CD4-positive, CD25-positive, alpha-beta regulatory T cell (primary cell): Measurements from ENCODE around the gene NKD1. TPM values are rescaled to one million over a fixed set of nuclear protein-coding genes. Genes with fewer than 3 reads are reported as not detected.

Experiments used
- ATAC-seq, 2 donors: fragments of 150-1000 bp; cut with Tn5 transposase; one replicate each; pipeline ENCODE4 v1.10.0; 2021; ENCODE audit warnings: low read depth in 2 of 2, moderate number of reproducible peaks in 2 of 2, moderate library complexity in 1 of 2
- DNase-seq, 3 donors: peaks; one replicate each; pipeline versions ENCODE4 v3.0.0 to v3.0.0-alpha.2; 2012 to 2022; ENCODE audit warnings: mixed read lengths in 1 of 3
- H3K27ac ChIP-seq: one replicate; pipeline ENCODE4 v1.7.0; 2013; ENCODE audit warnings: mild to moderate bottlenecking, low read length; ENCODE audit not compliant: insufficient read depth, poor library complexity, severe bottlenecking
- H3K27me3 ChIP-seq: one replicate; pipeline ENCODE4 v1.7.0; 2013; ENCODE audit warnings: low read length; ENCODE audit not compliant: control insufficient read depth, insufficient read depth
- H3K36me3 ChIP-seq: one replicate; pipeline ENCODE4 v1.7.0; 2013; ENCODE audit warnings: mild to moderate bottlenecking, low read length, moderate library complexity; ENCODE audit not compliant: control insufficient read depth, insufficient read depth
- H3K4me1 ChIP-seq: 2 replicates; pipeline ENCODE4 v1.7.0; 2013; ENCODE audit warnings: mild to moderate bottlenecking, low read length; ENCODE audit not compliant: insufficient read depth, control insufficient read depth, poor library complexity, severe bottlenecking
- H3K4me3 ChIP-seq: one replicate; pipeline ENCODE4 v1.7.0; 2013; ENCODE audit warnings: low read depth, mild to moderate bottlenecking, low read length, moderate library complexity
- H3K9me3 ChIP-seq, 2 experiments: 1 replicate in 1 of 2; 2 replicates in 1 of 2; pipeline ENCODE4 v1.7.0; 2013; ENCODE audit warnings: low read length in 2 of 2, mild to moderate bottlenecking in 1 of 2, moderate library complexity in 1 of 2; ENCODE audit not compliant: control insufficient read depth in 2 of 2
- H3K27ac Mint-ChIP-seq, 3 donors: one replicate each; pipeline ENCODE4 v1.8.0; 2020 to 2022; ENCODE audit warnings: mild to moderate bottlenecking in 3 of 3, mixed read lengths in 3 of 3, moderate library complexity in 2 of 3
- H3K27me3 Mint-ChIP-seq: one replicate; pipeline ENCODE4 v1.8.0; 2022; ENCODE audit warnings: mild to moderate bottlenecking, mixed read lengths
- H3K36me3 Mint-ChIP-seq: one replicate; pipeline ENCODE4 v1.8.0; 2020; ENCODE audit warnings: mixed read lengths
- H3K4me1 Mint-ChIP-seq, 4 donors: one replicate each; pipeline ENCODE4 v1.8.0; 2020 to 2022; ENCODE audit warnings: mixed read lengths in 4 of 4, mild to moderate bottlenecking in 1 of 4
- H3K4me3 Mint-ChIP-seq, 4 donors: one replicate each; pipeline ENCODE4 v1.8.0; 2020 to 2022; ENCODE audit warnings: mild to moderate bottlenecking in 4 of 4, mixed read lengths in 4 of 4, moderate library complexity in 3 of 4
- H3K9me3 Mint-ChIP-seq, 7 donors: one replicate each; pipeline ENCODE4 v1.8.0; 2020 to 2022; ENCODE audit warnings: mixed read lengths in 7 of 7, mild to moderate bottlenecking in 3 of 7, moderate library complexity in 2 of 7
- polyA plus RNA-seq, 4 donors: library from polyadenylated mRNA; unstranded; fragments of 300-500 nt; fragmentation: Illumina TruSeq; gene quantifications; one replicate each; pipeline ENCODE4 v1.2.3, GENCODE V29; 2021
- total RNA-seq: library from RNA; stranded (reverse); gene quantifications from one replicate; pipeline ENCODE4 v1.2.3, GENCODE V29; 2022

Gene NKD1
- total and polyA plus RNA-seq, 5 donors from 2014 or later: 0.10 to 2.4 (median 0.65) TPM; not detected in 1

GRCh38 chr16:50611995-50612848 is 64.0 kb downstream of the NKD1 start:
- Histone ChIP-seq H3K27ac (no peak overlapping the region), H3K36me3 (no peaks in the 10 kb centered on the region), H3K9me3 (no peaks in the 10 kb centered on the region), H3K4me3 (no peak overlapping the region), H3K4me1 (no peaks in the 10 kb centered on the region), H3K27me3 (no peaks in the 10 kb centered on the region)
- H3K27me3 Mint-ChIP-seq: no peaks in the 10 kb centered on the region
- ATAC-seq: no peak
- peaks cover 0 to 11% (median 5%) of the 10 kb centered on the region in 4 donors for H3K4me1 Mint-ChIP-seq
- H3K9me3 Mint-ChIP-seq: no peaks in the 10 kb centered on the region
- DNase-seq: no peak
- no peak overlapping the region for H3K27ac Mint-ChIP-seq
- H3K36me3 Mint-ChIP-seq: peaks cover 10% of the 10 kb centered on the region
- H3K4me3 Mint-ChIP-seq: no peak overlapping the region

DNA sequence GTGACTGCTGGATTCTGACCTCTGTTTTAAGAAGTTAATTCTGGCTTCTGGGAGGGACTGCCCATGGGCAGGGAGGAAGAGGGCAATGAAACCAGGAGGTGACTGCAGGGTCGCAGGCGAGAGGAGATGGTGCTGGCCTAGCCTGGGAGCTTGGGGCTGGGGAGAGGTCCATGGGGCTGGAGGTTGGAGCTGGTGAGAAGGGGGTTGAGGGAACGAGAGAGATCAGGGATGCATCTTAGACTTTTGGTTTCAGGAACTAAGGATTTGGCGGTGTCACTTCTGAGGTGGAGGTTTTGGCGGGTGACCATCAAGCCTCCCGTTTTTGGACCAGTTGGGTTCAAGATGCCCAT is 64.6 kb downstream of the NKD1 start:
- H3K27ac ChIP-seq: no peak overlapping the region
- no peaks in the 10 kb centered on the region for H3K36me3 ChIP-seq
- no peaks in the 10 kb centered on the region for H3K27me3 Mint-ChIP-seq
- H3K27me3 ChIP-seq: no peaks in the 10 kb centered on the region
- H3K9me3 Mint-ChIP-seq: no peaks in the 10 kb centered on the region
- H3K4me1 ChIP-seq: no peaks in the 10 kb centered on the region
- no peak overlapping the region for H3K4me3 Mint-ChIP-seq
- H3K36me3 Mint-ChIP-seq: peaks cover 8% of the 10 kb centered on the region
- no peaks in the 10 kb centered on the region for H3K9me3 ChIP-seq
- no peak for ATAC-seq
- no peak overlapping the region for H3K27ac Mint-ChIP-seq
- no peak for DNase-seq
- no peak overlapping the region for H3K4me3 ChIP-seq
- H3K4me1 Mint-ChIP-seq: peaks cover 0 to 15% (median 5%) of the 10 kb centered on the region in 4 donors

DNA sequence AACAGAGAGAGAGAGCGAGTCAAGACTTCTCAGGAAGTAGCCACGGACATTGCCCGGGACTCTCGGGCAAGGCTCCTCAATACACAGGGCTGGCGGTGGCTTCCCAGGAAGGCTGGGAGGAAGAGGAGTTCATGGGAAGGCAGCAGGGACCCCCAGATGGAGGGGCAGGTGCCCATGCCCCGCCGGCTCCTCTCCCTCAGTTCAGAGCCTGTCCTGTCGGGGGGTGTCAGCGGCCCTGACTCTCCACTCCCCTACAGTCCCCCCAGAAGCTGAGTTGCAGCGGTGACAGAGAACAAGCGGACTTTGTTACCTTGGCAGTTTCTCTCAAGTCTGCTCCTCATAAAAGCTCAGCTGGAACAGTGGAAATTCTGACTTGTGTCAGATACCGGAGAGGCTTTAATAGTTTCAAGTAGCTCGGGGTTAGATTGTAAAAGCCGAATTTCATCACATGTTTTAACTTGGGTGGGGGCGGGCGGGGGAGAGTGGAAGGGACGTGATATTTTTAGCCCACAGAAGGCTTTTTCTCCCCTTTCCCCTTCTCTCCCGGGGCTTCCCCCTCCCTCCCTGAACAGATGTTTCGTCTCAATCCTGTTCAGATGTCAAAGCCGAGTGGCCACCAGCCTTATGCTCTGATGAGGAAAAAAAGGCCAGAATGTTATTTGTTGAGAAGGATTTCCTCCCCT is 65.2 kb downstream of the NKD1 start:
- Mint-ChIP-seq H3K36me3 (peaks cover 4% of the 10 kb centered on the region), H3K4me3 (no peak overlapping the region), H3K27me3 (no peaks in the 10 kb centered on the region), H3K4me1 (peaks cover 0 to 15% (median 5%) of the 10 kb centered on the region in 4 donors), H3K27ac (peak overlapping the region in 1 of 3 donors; percentile 78), H3K9me3 (no peaks in the 10 kb centered on the region)
- H3K27me3 ChIP-seq: no peaks in the 10 kb centered on the region
- H3K4me3 ChIP-seq: no peak overlapping the region
- H3K4me1 ChIP-seq: no peaks in the 10 kb centered on the region
- H3K27ac ChIP-seq: no peak overlapping the region
- H3K9me3 ChIP-seq: no peaks in the 10 kb centered on the region
- no peaks in the 10 kb centered on the region for H3K36me3 ChIP-seq
- DNase-seq (no peak), ATAC-seq (no peak)

DNA sequence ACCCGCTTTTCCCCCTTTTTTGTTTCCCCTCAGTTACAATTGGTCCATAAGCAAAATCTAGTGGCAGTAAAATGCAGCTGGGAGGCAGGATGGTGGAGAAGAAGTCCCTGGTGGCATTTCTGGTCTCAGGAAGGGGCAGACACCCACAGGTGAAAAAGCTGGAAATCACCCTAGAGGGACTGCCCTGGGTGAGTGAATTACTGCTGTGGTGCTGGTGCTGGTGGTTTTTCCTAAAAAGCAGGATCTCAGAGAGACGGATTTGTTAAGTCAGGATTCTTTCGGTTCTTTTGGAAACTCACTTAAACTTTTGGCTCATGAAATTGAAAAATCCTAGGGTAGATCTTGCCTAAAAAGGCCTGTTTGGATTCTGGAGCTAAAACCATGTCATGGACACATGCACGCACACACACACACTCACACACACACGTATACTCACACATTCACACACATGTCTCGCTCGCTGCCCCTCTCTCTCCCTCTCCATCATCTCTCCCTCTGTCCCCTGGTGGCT is 65.8 kb downstream of the NKD1 start:
- Mint-ChIP-seq H3K4me3 (no peak overlapping the region), H3K9me3 (no peaks in the 10 kb centered on the region), H3K4me1 (peaks cover 0 to 15% (median 5%) of the 10 kb centered on the region in 4 donors), H3K36me3 (peaks cover 4% of the 10 kb centered on the region), H3K27ac (peak overlapping the region in 2 of 3 donors; percentile 44 to 78), H3K27me3 (no peaks in the 10 kb centered on the region)
- ATAC-seq (no peak), DNase-seq (no peak)
- H3K27ac ChIP-seq: no peak overlapping the region
- H3K4me1 ChIP-seq: no peaks in the 10 kb centered on the region
- H3K36me3 ChIP-seq: no peaks in the 10 kb centered on the region
- no peaks in the 10 kb centered on the region for H3K9me3 ChIP-seq
- H3K27me3 ChIP-seq: no peaks in the 10 kb centered on the region
- no peak overlapping the region for H3K4me3 ChIP-seq

DNA sequence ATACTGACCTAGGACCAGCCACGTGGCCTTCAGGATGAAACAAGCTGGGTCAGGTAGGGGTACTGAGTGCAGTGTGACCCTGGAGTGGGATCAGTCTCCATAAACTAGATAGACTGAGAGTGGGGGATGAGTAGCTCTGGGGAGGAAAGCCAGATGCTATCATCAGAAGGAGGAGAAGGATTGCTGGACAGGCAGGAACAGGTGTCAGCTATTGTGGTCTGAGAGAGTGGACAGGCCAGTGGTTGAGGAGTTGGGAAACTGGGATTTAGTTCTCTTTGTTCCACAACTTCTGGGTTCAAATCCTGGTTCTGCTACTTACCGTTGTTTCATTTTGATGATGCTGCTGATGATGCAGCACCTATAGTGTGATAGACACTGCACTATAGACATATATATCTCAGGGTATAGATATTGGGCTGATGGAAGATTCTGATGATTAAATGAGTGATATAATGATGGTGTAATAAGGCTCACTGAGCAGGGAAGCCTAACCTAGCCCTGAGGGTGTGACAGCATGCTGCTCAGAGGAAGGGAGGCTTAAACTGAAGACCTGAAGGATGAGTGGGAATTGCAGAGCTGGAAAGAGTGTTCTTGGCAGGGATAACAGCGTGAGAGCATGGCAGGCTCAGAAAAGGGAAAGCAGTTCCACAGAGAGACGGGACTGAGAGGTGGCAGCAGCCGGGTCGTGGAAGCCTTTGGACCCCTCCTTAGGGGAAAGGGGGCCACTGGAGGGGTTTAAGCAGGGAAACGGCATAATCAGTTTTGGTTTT is 66.9 kb downstream of the NKD1 start:
- Mint-ChIP-seq H3K36me3 (peaks cover 4% of the 10 kb centered on the region), H3K4me1 (peaks cover 0 to 15% (median 5%) of the 10 kb centered on the region in 4 donors), H3K9me3 (no peaks in the 10 kb centered on the region), H3K27me3 (no peaks in the 10 kb centered on the region), H3K4me3 (no peak overlapping the region), H3K27ac (no peak overlapping the region)
- H3K9me3 ChIP-seq: no peaks in the 10 kb centered on the region
- no peaks in the 10 kb centered on the region for H3K4me1 ChIP-seq
- H3K27ac ChIP-seq: no peak overlapping the region
- DNase-seq (no peak), ATAC-seq (no peak)
- H3K36me3 ChIP-seq: no peaks in the 10 kb centered on the region
- H3K27me3 ChIP-seq: no peaks in the 10 kb centered on the region
- H3K4me3 ChIP-seq: no peak overlapping the region

GRCh38 chr16:50615891-50616290 is 67.7 kb downstream of the NKD1 start:
- Mint-ChIP-seq H3K27me3 (no peaks in the 10 kb centered on the region), H3K4me1 (peaks cover 0 to 14% (median 5%) of the 10 kb centered on the region in 4 donors), H3K9me3 (no peaks in the 10 kb centered on the region), H3K4me3 (no peak overlapping the region), H3K36me3 (peaks cover 4% of the 10 kb centered on the region), H3K27ac (peak overlapping the region in 2 of 3 donors; percentile 6 to 23)
- H3K36me3 ChIP-seq: no peaks in the 10 kb centered on the region
- no peaks in the 10 kb centered on the region for H3K4me1 ChIP-seq
- DNase-seq (no peak), ATAC-seq (no peak)
- H3K27me3 ChIP-seq: no peaks in the 10 kb centered on the region
- H3K4me3 ChIP-seq: no peak overlapping the region
- no peaks in the 10 kb centered on the region for H3K9me3 ChIP-seq
- H3K27ac ChIP-seq: no peak overlapping the region

DNA sequence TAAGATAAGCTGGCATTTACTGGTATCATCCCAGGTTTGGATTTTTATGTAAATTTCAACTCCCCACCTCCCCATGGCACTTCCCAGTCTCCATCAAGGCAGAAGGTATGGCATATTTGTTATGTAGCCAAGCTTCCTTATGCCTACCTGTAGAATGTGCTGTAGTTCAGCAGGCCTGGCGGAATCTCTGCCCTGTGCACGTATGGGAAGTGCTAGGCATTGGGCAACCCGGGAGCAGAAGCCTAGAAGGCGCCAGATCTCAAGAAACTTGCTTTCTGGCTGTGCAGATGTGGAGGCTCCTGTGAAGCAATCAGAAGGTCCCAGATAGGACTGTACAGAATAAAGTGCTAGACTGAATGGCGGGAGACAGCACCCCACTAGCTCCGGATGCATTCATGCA is 68.2 kb downstream of the NKD1 start:
- Mint-ChIP-seq H3K4me3 (no peak overlapping the region), H3K27ac (peak overlapping the region in 2 of 3 donors; percentile 6 to 23)
- no peaks in the 10 kb centered on the region for H3K4me1 ChIP-seq

More for the DNA sequence above, 68.2 kb downstream of the NKD1 start:
- Mint-ChIP-seq H3K27me3 (no peaks in the 10 kb centered on the region), H3K9me3 (no peaks in the 10 kb centered on the region), H3K4me1 (peaks cover 0 to 14% (median 5%) of the 10 kb centered on the region in 4 donors), H3K36me3 (peaks cover 4% of the 10 kb centered on the region)
- Histone ChIP-seq H3K27ac (no peak overlapping the region), H3K4me3 (no peak overlapping the region), H3K36me3 (no peaks in the 10 kb centered on the region), H3K9me3 (no peaks in the 10 kb centered on the region), H3K27me3 (no peaks in the 10 kb centered on the region)
- ATAC-seq (no peak), DNase-seq (no peak)
